Activated CD4-positive, alpha-beta T cell treated with anti-CD3 and anti-CD28 coated beads for 4 hours (primary cell): ENCODE measurements around the gene DSCAML1.

ENCODE experiments used
- DNase-seq, 2 donors: peaks; one replicate each; pipeline ENCODE4 v3.0.0-alpha.2; 2020

The DSCAML1 gene

GRCh38 chr11:117654281-117655255, 142.4 kb downstream of the DSCAML1 start:
- no peak for DNase-seq

- DNase-seq, result no peak
Observed at GRCh38 chr11:117652521-117652920, 144.5 kb downstream of the DSCAML1 start.

DNA sequence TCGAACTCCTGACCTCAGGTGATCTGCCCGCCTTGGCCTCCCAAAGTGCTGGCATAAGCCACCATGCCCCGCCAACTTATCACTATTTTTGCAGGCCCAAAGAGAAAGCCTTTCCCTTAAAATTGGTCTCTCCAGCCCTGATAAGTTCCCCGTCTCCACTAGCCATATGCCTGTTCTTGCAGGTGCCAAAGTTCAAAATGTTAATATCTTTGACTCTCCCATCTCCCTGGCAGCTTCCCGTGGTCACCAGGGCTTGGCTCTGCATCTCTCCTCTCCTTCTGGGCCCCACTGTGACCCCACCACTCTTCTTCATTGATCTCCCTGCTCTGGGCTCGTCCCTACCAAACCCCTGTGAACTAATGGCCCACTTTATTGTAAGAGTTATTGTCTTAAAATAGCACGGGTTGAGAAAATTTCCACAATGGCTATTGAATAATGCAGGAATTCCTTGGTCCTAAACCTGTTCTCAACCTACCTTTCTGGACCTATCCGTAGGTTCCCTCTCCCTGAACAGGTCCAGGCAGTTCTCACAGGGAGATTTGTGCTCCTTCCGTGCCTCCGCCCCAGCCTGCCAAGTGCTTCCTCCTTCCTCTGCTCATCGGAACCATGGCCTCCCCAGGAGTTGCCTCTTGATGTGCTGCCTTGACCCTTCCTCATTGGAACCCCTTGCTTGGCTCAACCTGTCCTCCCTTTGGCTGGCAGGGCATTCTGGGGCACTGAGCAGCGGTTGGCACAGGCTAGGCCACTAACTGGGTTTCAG, 147.5 kb downstream of the DSCAML1 start:
- no peak for DNase-seq

DNA sequence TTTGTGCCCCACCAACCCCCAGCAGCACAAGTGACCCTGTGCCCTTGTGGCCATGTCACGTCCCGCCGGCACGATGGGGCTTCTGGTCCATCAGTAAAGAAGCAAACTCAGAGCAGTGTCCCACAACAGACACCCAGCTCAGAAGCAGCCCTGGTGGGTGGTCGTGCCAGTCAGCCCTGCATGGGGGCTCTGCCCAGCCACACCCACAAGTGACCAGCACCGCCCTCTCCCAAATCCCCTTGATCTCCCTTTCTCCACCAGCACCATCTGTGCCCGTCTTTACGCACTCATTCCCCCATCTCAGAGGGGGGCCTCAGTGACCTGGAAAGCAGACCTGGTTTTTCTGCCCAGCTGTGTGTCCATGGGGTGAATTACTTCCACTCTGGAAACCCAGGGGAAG, 149.1 kb downstream of the DSCAML1 start:
- no peak for DNase-seq

GRCh38 chr11:117647207-117647606, 149.8 kb downstream of the DSCAML1 start:
- DNase-seq, result no peak

DNA sequence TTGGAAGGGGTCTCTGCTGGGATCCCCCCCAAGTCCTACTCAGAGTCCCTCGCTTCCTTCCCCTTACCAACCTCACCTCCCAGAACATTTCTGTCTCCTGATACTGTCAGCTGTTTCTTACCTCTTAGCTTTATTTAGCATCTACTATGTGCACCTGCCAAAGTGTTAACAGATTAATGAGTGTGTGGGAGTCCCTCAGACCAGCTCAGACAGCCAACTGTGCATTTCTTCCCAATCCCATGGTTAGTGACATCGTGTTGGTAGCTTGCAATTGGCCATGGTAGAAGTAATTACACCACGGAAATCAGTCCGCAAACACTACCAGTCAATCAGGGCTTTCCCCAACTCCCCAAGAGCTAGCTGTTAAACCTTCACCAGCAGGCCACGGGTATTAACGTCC, 150.6 kb downstream of the DSCAML1 start:
- DNase-seq, result no peak

DNA sequence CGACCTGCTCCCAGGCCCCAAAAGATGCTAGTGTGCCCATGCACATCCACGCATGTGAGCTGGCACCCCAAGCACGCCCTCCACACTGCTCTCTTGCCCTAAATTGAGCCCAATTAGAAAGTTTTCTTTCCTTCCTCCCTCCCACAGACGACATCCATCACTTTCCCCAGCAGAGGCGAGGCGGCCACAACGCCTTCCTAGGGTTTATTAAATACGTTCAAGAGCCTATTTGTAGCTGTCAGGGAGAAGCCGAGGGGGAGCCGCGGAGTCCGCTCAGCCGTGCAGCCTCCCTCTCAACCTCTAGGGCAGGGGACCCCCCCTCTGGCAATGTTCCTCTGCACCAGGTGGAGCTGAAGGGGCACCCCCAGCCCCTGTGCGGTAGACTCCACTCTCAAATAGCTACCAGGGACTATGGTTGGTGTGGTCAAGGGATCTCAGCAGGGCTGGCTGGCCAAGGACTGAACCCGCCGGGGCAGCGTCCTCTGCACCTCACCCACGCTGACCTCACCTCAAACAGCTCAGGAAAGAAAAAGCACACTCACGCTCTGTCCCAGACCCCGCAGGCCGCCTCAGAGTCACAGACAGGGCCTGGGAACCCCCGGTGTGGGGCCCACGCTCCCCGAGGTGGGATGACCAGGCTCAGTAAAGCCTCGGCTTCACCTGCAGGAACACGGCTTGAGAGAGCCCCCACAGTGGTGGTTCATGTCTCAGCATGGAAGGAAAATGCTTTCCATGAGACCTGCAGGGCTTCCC, 152.4 kb downstream of the DSCAML1 start:
- DNase-seq, result no peak

GRCh38 chr11:117643606-117644300, 153.3 kb downstream of the DSCAML1 start:
- no peak for DNase-seq

- no peak for DNase-seq
Observed at GRCh38 chr11:117642835-117643234, 154.2 kb downstream of the DSCAML1 start.

DNA sequence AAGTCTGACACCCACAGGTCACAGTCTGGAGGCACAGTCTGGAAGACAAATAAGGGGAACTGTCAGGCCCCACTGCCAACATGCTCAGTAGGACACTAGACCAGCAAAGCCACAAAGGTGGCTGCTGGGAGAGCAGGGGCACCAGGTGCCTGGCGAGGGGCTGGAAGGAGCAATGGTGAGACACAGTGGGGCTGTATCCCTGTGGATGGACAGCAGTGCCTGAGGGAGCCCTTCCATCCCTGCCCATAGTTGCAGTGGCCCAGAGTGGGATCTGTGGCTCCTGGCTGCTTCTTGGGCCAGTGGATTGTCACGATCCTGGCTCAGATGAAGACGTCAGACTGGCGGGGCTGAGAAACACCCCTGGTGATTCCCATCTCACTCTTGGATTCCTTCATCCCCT, 154.6 kb downstream of the DSCAML1 start:
- DNase-seq, result no peak

- DNase-seq, result no peak
Observed at GRCh38 chr11:117641008-117641915, 155.8 kb downstream of the DSCAML1 start.

DNA sequence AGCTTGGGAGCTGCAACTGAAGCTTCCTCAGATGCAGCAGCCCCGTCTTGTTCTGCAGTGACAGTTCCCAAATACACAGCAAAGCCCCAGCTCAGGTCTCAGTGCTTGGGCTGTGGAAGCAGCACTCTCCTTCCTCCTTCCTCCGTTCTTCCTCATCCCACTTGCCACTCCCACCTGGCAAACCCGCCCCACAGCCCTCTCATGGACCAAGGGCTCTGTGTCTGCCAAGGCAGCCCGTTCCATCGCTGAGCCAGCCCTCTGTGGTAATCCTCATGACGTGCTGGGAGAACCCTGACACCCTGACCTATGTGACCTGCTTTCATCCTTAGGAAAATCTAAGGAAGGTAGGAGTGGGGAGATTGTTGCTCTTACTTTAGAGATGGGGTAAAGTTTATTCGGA, 157.0 kb downstream of the DSCAML1 start:
- no peak for DNase-seq

DNA sequence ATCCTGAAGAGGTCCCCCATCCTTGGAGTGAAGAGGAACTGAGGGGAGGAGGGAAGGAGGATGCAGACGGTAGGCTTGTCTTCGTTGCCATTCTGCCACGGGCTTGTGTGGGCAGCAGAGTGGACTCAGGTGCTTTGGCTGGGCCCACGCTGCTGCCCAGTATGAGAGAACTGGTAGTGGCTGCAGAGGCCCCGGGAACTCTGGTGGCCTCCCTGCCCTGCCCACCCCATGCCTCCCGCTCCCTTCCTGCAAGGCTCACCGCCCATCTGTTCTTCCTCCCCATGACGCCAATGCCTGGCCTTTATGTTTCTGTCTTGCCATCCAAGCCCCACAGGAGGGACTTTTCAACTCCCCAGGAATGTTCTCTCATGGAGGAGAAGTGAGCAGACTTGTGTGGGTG, 157.4 kb downstream of the DSCAML1 start:
- DNase-seq, result no peak

- DNase-seq, result no peak
Observed at GRCh38 chr11:117638911-117639543, 158.0 kb downstream of the DSCAML1 start.

- no peak for DNase-seq
Observed at GRCh38 chr11:117634756-117635603, 162.0 kb downstream of the DSCAML1 start.

GRCh38 chr11:117633976-117634755, 162.8 kb downstream of the DSCAML1 start:
- no peak for DNase-seq

DNA sequence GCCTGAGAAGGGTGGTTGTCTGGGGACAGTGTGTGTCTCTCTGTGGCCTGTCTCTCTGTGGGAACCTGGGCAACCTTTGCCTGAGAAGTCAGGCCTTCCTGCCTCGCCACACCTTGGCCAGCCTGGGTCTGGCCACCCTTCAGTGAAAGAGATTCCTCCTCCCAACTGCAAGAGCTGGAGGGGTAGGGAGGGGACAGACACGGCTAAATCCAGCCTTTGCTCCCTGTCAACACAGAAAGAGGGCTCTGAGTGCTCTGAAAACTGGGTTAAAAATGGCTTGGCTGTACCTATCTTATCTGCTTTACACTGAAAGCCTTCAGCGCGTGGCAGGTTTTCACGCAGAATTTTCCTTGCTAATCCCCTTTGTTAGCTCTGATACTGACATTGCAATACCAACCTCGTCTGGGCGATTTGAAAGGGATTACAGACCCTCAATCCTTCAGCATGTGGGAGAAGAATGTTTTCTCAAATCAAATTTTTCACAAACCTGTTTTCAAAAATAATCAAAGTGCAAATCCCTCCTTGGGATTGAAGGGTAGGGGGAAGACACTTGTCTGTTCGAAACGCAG, 163.7 kb downstream of the DSCAML1 start:
- no peak for DNase-seq

- DNase-seq, result no peak
Observed at GRCh38 chr11:117632306-117632705, 164.7 kb downstream of the DSCAML1 start.
